ENCODE data around the gene GPR146. TPM values are rescaled to one million over a fixed set of nuclear protein-coding genes. Genes with fewer than 3 reads are reported as not detected.

The GPR146 gene
- total and polyA plus RNA-seq, 9 of the 15 experiments (the other 6 are each of a cell fraction or from before 2014, with no cell fraction given), result 0.22 to 3.6 (median 0.64) TPM; not detected in 2

DNA sequence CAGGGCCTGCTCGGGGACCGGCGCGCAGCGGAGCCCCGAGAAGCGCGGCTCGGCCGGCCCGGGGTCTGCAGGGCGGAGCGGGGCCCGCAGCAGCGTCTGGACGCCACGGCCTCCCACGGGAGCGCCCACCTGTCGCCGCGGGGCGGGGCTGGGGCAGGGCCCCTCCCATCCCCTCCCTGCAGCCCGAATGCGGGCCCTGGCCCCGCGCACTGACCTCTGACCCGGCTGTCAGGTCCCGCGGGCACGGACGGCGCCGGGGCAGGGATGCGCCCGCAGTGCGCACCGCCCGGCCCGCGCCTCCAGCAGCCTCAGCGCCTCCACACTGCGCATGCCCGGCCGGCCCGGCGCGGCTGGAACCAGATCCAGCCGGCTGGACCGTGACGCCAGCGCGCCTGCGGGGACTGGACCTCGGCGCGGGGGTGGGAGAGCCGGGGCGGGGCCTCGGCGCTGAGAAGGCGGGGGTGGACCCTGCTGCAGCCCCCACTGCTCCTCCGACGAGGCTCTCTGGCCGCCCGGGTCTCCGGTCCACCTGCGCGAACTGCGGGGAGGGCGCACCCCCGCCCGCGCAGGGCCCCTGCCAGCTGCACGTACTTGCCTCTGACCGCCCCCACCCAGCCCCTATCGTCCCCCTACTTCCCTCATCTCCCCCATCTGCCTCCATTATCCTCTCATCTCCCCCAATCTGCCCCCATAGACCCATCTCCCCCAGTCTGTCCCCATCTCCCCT, 16.1 kb upstream of the GPR146 start (continued):
- TF ChIP-seq NR2C2 (CRISPR knock-in tag; IDR thresholded peaks at IDR 0.05) (peak; percentile 84), NR2C2 (tag; IDR thresholded peaks at IDR 0.05) (peak; percentile 96), YY1 (IDR thresholded peaks at IDR 0.05; ENCODE audit: borderline replicate concordance in 1 of 3, control insufficient read depth in 1 of 3, extremely low read depth in 1 of 3, insufficient read depth in 3 of 3, insufficient read length in 1 of 3, insufficient replicate concordance in 2 of 3, low read depth in 1 of 3, low read length in 2 of 3) (peak in 1 of 3 experiments; percentile 41), DMBX1 (CRISPR knock-in tag; IDR thresholded peaks at IDR 0.05; ENCODE audit: borderline replicate concordance) (no peak), EWSR1 (IDR thresholded peaks at IDR 0.05; ENCODE audit: borderline replicate concordance, low read depth, partially characterized antibody) (no peak), NR2F6 (CRISPR knock-in tag; IDR thresholded peaks at IDR 0.05) (no peak), MNT (conservative IDR thresholded peaks at IDR 0.05) (no peak), HCFC1 (IDR thresholded peaks at IDR 0.05; ENCODE audit: low read depth, low read length) (0 out of 2 replicates have a peak, but pooled peaks have one; percentile 15), ESRRA (IDR thresholded peaks at IDR 0.05; ENCODE audit: borderline replicate concordance, low read depth) (no peak; the same call in 1 of the 2 replicates), TFAP4 (CRISPR knock-in tag; IDR thresholded peaks at IDR 0.05; ENCODE audit: borderline replicate concordance) (no peak; the same call in 1 of the 2 replicates), KDM5B (IDR thresholded peaks at IDR 0.05; ENCODE audit: insufficient replicate concordance, low read depth, low read length) (peak; percentile 23), KAT8 (IDR thresholded peaks at IDR 0.05; ENCODE audit: low read depth) (no peak), ZNF444 (CRISPR knock-in tag; IDR thresholded peaks at IDR 0.05) (no peak), MAFG (tag; conservative IDR thresholded peaks at IDR 0.05) (no peak), CBX2 (IDR thresholded peaks at IDR 0.05; ENCODE audit: insufficient read depth, low read length, poor library complexity, severe bottlenecking) (no peak), CTBP1 (IDR thresholded peaks at IDR 0.05; ENCODE audit: borderline replicate concordance) (peak; percentile 99), EGR1 (conservative IDR thresholded peaks at IDR 0.05) (peak; percentile 97)
- TF ChIP-seq, protein P1, sequence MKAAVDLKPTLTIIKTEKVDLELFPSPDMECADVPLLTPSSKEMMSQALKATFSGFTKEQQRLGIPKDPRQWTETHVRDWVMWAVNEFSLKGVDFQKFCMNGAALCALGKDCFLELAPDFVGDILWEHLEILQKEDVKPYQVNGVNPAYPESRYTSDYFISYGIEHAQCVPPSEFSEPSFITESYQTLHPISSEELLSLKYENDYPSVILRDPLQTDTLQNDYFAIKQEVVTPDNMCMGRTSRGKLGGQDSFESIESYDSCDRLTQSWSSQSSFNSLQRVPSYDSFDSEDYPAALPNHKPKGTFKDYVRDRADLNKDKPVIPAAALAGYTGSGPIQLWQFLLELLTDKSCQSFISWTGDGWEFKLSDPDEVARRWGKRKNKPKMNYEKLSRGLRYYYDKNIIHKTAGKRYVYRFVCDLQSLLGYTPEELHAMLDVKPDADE (conservative IDR thresholded peaks at IDR 0.05; ENCODE audit: control insufficient read depth, low read depth, low read length), result no peak
- TF ChIP-seq, protein P2, sequence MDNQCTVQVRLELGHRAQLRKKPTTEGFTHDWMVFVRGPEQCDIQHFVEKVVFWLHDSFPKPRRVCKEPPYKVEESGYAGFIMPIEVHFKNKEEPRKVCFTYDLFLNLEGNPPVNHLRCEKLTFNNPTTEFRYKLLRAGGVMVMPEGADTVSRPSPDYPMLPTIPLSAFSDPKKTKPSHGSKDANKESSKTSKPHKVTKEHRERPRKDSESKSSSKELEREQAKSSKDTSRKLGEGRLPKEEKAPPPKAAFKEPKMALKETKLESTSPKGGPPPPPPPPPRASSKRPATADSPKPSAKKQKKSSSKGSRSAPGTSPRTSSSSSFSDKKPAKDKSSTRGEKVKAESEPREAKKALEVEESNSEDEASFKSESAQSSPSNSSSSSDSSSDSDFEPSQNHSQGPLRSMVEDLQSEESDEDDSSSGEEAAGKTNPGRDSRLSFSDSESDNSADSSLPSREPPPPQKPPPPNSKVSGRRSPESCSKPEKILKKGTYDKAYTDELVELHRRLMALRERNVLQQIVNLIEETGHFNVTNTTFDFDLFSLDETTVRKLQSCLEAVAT (IDR thresholded peaks at IDR 0.05), result no peak
